Endothelial cell of umbilical vein (primary cell): ENCODE measurements around the gene ARHGEF28. TPM values are rescaled to one million over a fixed set of nuclear protein-coding genes. Genes with fewer than 3 reads are reported as not detected.
A peak's percentile ranks its signal among the peaks of the same experiment; 100 is the strongest.

Source experiments
- BruUV-seq: library from RNA; stranded (reverse); fragments of 400-500 nt; replicated peaks from 2 replicates; lab custom pipeline; 2021; lab: Mats Ljungman, UMichigan
- CTCF ChIA-PET: fragments of 300-600, 350-600 bp; sonication (Branson Sonifier 250); formaldehyde crosslinking; loops from one replicate; lab custom pipeline; 2021; ENCODE audit warnings: antibody characterized with exemption, inconsistent platforms; lab: Charles Lee
- POLR2A ChIA-PET: fragments of 300-600, 350-600 bp; sonication (Branson Sonifier 250); formaldehyde crosslinking; loops from one replicate; lab custom pipeline; 2021; ENCODE audit warnings: antibody characterized with exemption, inconsistent platforms; lab: Charles Lee
- DNase-seq: peaks from one replicate; pipeline ENCODE4 v3.0.0-alpha.2; 2011; ENCODE audit warnings: low read depth, low spot score
- FAIRE-seq: peaks from 2 replicates; lab custom pipeline; 2011; peaks lifted over from hg19 to GRCh38; lab: Jason Lieb, UNC
- H2AFZ ChIP-seq: 2 replicates; pipeline ENCODE4 v1.6.0; 2012; ENCODE audit warnings: low read depth, low read length, control low read depth, inconsistent platforms
- H3K27ac ChIP-seq: 2 replicates; pipeline ENCODE4 v1.5.1; 2011; ENCODE audit warnings: low read depth, mild to moderate bottlenecking, control low read depth, low read length, moderate library complexity; ENCODE audit not compliant: insufficient read depth
- H3K27me3 ChIP-seq, 2 experiments: 2 replicates each; pipeline versions ENCODE4 v1.6.0 to v1.6.1; 2011; ENCODE audit warnings: low read length in 2 of 2, mixed read lengths in 1 of 2; ENCODE audit not compliant: control insufficient read depth in 2 of 2, insufficient read depth in 2 of 2
- H3K36me3 ChIP-seq, 2 experiments: 2 replicates in 1 of 2; 3 replicates in 1 of 2; pipeline ENCODE4 v1.5.1; 2011; ENCODE audit warnings: low read length in 2 of 2, mild to moderate bottlenecking in 1 of 2, moderate library complexity in 1 of 2; ENCODE audit not compliant: control insufficient read depth in 2 of 2, insufficient read depth in 2 of 2; ENCODE audit errors: extremely low read depth in 1 of 2
- H3K4me1 ChIP-seq: 3 replicates; pipeline ENCODE4 v1.5.1; 2011; ENCODE audit warnings: mild to moderate bottlenecking, low read length; ENCODE audit not compliant: control insufficient read depth, insufficient read depth; ENCODE audit errors: extremely low read depth
- H3K4me2 ChIP-seq: 2 replicates; pipeline ENCODE4 v1.6.1; 2011; ENCODE audit warnings: low read length, control low read depth, mixed read lengths; ENCODE audit not compliant: insufficient read depth
- H3K4me3 ChIP-seq, 3 experiments: fragments of 200-600 bp in 1 of 3; sonication (generic), shearing (Covaris generic) in 1 of 3; replicated peaks in 1 of 3; 2 replicates each; pipeline ENCODE4 v1.5.1; 2011 to 2016; ENCODE audit warnings: control low read depth in 3 of 3, low read length in 3 of 3, mild to moderate bottlenecking in 2 of 3, inconsistent platforms in 1 of 3, low read depth in 1 of 3, moderate library complexity in 1 of 3; ENCODE audit not compliant: insufficient read depth in 1 of 3
- H3K79me2 ChIP-seq: 2 replicates; pipeline ENCODE4 v1.6.0; 2012; ENCODE audit warnings: low read length, inconsistent platforms; ENCODE audit not compliant: control insufficient read depth, insufficient read depth
- H3K9ac ChIP-seq: replicated peaks from 2 replicates; pipeline ENCODE3; 2011; ENCODE audit warnings: low read length, control low read depth; ENCODE audit not compliant: insufficient read depth; ENCODE audit errors: extremely low read depth
- H3K9me1 ChIP-seq: replicated peaks from 3 replicates; pipeline ENCODE4 v1.6.0; 2011; ENCODE audit warnings: mild to moderate bottlenecking, low read length; ENCODE audit not compliant: control insufficient read depth, insufficient read depth; ENCODE audit errors: extremely low read depth
- H3K9me3 ChIP-seq: replicated peaks from 2 replicates; pipeline ENCODE4 v1.5.1; 2012; ENCODE audit warnings: low read length, inconsistent platforms; ENCODE audit not compliant: control insufficient read depth, insufficient read depth
- H4K20me1 ChIP-seq: replicated peaks from 2 replicates; pipeline ENCODE3; 2011; ENCODE audit warnings: mild to moderate bottlenecking, low read length; ENCODE audit not compliant: control insufficient read depth, insufficient read depth; ENCODE audit errors: extremely low read depth
- EZH2 ChIP-seq: IDR thresholded peaks from 2 replicates; pipeline ENCODE4 v1.6.1; 2012; ENCODE audit warnings: borderline replicate concordance, low read depth, mild to moderate bottlenecking, moderate library complexity, low read length, inconsistent platforms; ENCODE audit not compliant: severe bottlenecking
- FOS ChIP-seq: IDR thresholded peaks from 2 replicates; pipeline ENCODE4 v1.6.1; 2011; ENCODE audit warnings: mild to moderate bottlenecking, low read length, moderate library complexity, borderline replicate concordance; ENCODE audit not compliant: insufficient read depth
- GATA2 ChIP-seq: IDR thresholded peaks from 2 replicates; pipeline ENCODE4 v1.7.0; 2011; ENCODE audit warnings: low read depth, mild to moderate bottlenecking, moderate library complexity, mixed read lengths, low read length; ENCODE audit not compliant: insufficient read length, insufficient read depth
- JUN ChIP-seq: IDR thresholded peaks from 2 replicates; pipeline ENCODE4 v1.6.1; 2011; ENCODE audit warnings: borderline replicate concordance, low read depth; ENCODE audit not compliant: insufficient read length, insufficient read depth
- MYC ChIP-seq: IDR thresholded peaks from one replicate; pipeline ENCODE4 v1.6.1; 2011; ENCODE audit warnings: mild to moderate bottlenecking, low read depth, low read length
- POLR2A ChIP-seq: IDR thresholded peaks from 2 replicates; pipeline ENCODE4 v1.6.1; 2012; ENCODE audit warnings: low read depth, mild to moderate bottlenecking, control low read depth, low read length
- POLR2AphosphoS5 ChIP-seq: IDR thresholded peaks from 2 replicates; pipeline ENCODE4 v1.6.1; 2012; ENCODE audit warnings: low read depth, mild to moderate bottlenecking, control low read depth, low read length, moderate library complexity; ENCODE audit not compliant: insufficient read depth
- dilution Hi-C: fragments of 300-500 bp; cut with MboI; formaldehyde crosslinking; loops from one replicate; pipeline ENCODE4 v1.15.0; 2019; ENCODE audit warnings: low sequenced_read_pairs; ENCODE audit not compliant: extremely low pct_ligation_motif_present
- intact Hi-C: fragments of 100-400 bp; cut with micrococcal nuclease; formaldehyde crosslinking; loops from one replicate; pipeline ENCODE4 v1.10.0; 2022
- polyA plus RNA-seq, 4 experiments: library from polyadenylated mRNA; depleted of rRNA in 3 of 4; stranded (reverse) in 3 of 4; unstranded in 1 of 4; fragments of >200 nt; gene quantifications; 2 replicates each; pipeline versions ENCODE4 v1.2.1 to v1.2.3, GENCODE V29; 2011 to 2012; ENCODE audit warnings: missing spikeins in 1 of 4
- total RNA-seq: library from RNA; stranded (reverse); gene quantifications from 2 replicates; pipeline ENCODE4 v1.2.3, GENCODE V29; 2021
- TF ChIP-seq, protein P1 (sequence below), 2 donors: IDR thresholded peaks; 1 replicate in 1 of 2; 2 replicates in 1 of 2; pipeline ENCODE4 v1.5.1; 2011; ENCODE audit warnings: low read length in 2 of 2, mild to moderate bottlenecking in 2 of 2, moderate library complexity in 2 of 2, control low read depth in 1 of 2, inconsistent platforms in 1 of 2, low read depth in 1 of 2; ENCODE audit not compliant: insufficient read depth in 1 of 2; ENCODE audit errors: extremely low read depth in 1 of 2
- TF ChIP-seq, protein P2 (sequence below): IDR thresholded peaks from 2 replicates; pipeline ENCODE4 v1.6.1; 2011; ENCODE audit not compliant: insufficient read depth, insufficient read length

ARHGEF28 gene
- total and polyA plus RNA-seq, 2 donors (not counting 3 experiments of a cell fraction or from before 2014, with no cell fraction given): 29.5 to 108 TPM

DNA sequence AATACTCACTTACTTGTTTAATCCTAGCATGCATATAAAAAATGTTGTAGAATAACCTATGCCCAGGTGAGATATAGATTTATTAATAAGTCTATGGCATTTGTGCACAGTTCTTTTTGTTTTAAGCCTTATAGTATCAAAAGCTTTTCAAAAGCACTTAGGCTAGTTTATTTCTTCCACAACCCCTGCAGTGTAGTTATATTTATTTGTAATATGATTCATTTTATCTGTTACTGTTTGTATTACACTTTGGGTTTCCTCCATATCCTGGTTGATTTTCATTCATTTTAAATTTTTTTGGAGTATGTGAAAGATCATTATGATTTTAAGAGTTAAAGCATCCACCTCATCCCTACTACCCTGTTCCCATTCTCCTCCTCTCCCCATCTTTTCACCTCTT is 18.8 kb upstream of the ARHGEF28 start:
- no TSS peak for BruUV-seq
- FAIRE-seq (no peak), DNase-seq (no peak)
- TF ChIP-seq GATA2: no peak
- TF ChIP-seq MYC: no peak
- TF ChIP-seq, protein P1, sequence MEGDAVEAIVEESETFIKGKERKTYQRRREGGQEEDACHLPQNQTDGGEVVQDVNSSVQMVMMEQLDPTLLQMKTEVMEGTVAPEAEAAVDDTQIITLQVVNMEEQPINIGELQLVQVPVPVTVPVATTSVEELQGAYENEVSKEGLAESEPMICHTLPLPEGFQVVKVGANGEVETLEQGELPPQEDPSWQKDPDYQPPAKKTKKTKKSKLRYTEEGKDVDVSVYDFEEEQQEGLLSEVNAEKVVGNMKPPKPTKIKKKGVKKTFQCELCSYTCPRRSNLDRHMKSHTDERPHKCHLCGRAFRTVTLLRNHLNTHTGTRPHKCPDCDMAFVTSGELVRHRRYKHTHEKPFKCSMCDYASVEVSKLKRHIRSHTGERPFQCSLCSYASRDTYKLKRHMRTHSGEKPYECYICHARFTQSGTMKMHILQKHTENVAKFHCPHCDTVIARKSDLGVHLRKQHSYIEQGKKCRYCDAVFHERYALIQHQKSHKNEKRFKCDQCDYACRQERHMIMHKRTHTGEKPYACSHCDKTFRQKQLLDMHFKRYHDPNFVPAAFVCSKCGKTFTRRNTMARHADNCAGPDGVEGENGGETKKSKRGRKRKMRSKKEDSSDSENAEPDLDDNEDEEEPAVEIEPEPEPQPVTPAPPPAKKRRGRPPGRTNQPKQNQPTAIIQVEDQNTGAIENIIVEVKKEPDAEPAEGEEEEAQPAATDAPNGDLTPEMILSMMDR (IDR thresholded peaks at IDR 0.05; ENCODE audit: extremely low read depth in 1 of 2, insufficient read depth in 1 of 2, low read depth in 1 of 2, low read length in 2 of 2): no peak
- TF ChIP-seq POLR2A: no peak
- no peak for TF ChIP-seq POLR2AphosphoS5
- no peak for TF ChIP-seq FOS
- TF ChIP-seq, protein P2, sequence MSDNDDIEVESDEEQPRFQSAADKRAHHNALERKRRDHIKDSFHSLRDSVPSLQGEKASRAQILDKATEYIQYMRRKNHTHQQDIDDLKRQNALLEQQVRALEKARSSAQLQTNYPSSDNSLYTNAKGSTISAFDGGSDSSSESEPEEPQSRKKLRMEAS: no peak
- TF ChIP-seq EZH2: no peak
- no peak for TF ChIP-seq JUN
- Histone ChIP-seq H3K4me3 (no peak overlapping the region), H3K36me3 (no peaks in the 10 kb centered on the region), H3K4me1 (peaks cover 46% of the 10 kb centered on the region), H3K9me3 (no peaks in the 10 kb centered on the region), H3K27me3 (no peaks in the 10 kb centered on the region), H3K27ac (peak overlapping the region; percentile 84), H3K9ac (no peak overlapping the region), H2AFZ (no peak overlapping the region), H3K79me2 (no peaks in the 10 kb centered on the region), H4K20me1 (no peaks in the 10 kb centered on the region), H3K4me2 (peak overlapping the region; percentile 35), H3K9me1 (no peaks in the 10 kb centered on the region)
- ChIA-PET CTCF (interaction anchor here (0.9 to 1.0 kb wide), 2 partner anchors 26 to 38 kb away, joined by 3 read pairs; no protein-coding TSS in a partner anchor), POLR2A (interaction anchor here (1.4 kb wide), 1 partner anchor 10 kb away, joined by 4 read pairs; no protein-coding TSS in a partner anchor)
- dilution Hi-C loops: no loop called here
- intact Hi-C loops: no loop called here
